HG03521 (cell line): ENCODE results near the gene ADAM29.
"Not testable (repeated sequence)": the region's sequence is repeated elsewhere in the genome, so short reads cannot be mapped to it uniquely, and the experiment has no call there.

Experiments
- ATAC-seq: cut with Tn5 transposase; IDR thresholded peaks from one replicate; pipeline ENCODE4 v1.9.1; 2021; ENCODE audit warnings: mild to moderate bottlenecking, moderate library complexity; ENCODE audit not compliant: unreplicated experiment

Gene ADAM29

DNA sequence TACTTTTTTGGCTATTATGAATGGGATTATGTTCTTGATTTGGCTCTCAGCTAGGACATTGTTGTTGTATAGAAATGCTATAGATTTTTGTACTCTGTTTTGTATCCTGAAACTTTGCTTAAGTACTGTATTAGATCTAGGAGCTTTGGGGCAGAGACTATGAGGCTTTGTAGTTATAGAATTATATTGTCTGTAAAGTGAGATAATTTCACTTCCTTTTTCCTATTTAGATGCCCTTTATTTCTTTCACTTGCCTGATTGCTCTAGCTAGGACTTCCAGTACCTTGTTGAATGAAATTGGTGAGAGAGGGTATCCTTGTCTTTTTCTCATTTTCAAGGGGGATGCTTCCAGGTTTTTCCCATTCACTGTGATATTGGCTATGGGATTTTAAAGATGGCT is 28.1 kb downstream of the ADAM29 start:
- no peak for ATAC-seq

DNA sequence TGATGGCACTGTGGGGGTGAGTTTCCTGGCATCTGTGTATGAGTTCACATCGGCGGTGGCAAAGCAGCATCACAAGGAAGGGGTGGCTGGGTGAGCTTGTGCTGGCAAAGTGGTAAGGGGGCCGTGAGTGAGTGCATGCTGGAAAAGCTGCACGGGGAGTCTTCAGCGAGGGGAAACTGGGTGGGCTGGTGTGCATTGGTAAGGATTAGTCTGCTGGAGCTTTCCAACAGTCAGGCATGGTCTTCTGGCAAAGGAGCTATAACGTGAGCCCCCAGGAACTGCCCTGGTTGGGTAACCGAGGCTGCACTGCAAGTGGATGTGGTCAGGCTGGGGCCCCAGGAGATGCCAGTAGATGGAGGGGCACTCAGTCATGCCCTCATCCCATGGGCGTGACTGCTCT is 30.7 kb downstream of the ADAM29 start:
- ATAC-seq = no peak

DNA sequence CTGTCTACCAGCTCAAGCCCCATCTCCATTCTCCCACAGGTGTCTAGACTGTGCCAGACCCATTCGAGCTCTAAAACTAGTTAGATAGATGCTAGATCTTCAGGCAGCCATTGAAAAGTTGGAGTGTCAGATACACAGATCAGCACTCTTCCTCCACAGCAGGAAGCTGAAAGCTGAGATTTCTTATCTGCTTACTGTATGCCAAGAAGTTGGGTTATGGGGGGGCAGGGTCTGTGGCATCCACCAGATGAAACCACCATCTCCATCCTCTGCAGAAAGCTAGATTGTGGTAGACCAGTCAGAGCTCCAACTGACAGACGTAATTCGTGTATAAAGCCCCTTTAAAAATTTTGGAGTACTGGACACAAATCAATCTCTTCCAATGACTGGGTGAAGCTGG is 54.8 kb downstream of the ADAM29 start:
- ATAC-seq = no peak

DNA sequence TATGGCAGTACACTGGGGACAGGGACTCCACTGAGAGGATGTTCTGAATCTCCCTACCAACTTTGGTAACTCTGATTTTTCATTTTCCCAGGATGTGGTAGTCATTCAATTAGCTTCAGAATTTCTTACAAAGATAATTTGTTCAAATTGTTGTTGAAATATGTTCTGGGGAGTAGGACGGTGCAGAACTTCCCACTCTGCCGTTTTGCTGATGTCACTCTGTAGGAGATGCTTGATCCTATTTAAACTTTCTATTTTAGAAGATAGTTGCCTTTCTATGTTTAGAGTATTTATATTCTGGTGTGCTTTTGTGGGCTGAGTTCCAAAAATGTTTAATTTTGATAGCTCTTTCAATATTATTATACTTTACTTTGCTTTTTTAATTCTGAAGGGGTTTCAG is 55.2 kb downstream of the ADAM29 start:
- ATAC-seq = no peak

DNA sequence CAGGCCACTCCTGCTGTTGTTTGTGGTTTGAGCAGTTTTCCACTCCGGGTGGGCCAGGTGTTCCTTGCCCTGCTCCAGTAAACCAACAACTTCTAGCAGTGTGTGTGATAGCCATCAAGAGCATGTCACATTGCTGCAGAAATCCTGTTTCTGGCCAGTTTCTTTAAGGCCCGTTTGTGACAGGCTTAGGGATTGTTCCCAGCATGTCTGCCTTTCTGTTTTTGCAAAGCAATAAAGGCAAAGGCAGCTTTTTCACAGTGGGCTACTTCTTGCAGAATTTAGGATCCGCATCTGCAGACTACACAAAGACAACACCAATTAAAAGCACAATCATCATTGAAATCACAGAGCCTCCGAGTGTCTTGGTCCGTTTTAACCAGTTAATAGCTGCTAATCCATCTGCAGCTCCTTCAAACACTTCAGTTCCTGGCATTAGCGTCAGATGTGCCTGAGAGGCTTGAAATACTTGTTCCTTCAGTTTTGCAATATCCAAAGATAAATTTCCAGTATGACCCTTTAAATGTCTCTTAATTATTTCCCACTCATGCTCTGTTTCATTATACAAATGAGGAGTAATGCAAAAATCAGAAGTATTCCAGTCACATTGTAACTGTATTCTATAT is 65.1 kb downstream of the ADAM29 start:
- ATAC-seq = no peak

DNA sequence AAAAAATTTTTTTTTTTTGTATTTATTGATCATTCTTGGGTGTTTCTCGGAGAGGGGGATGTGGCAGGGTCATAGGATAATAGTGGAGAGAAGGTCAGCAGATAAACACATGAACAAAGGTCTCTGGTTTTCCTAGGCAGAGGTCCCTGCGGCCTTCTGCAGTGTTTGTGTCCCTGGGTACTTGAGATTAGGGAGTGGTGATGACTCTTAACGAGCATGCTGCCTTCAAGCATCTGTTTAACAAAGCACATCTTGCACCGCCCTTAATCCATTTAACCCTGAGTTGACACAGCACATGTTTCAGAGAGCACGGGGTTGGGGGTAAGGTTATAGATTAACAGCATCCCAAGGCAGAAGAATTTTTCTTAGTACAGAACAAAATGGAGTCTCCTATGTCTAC is 65.7 kb downstream of the ADAM29 start:
- not testable (repeated sequence) for ATAC-seq

DNA sequence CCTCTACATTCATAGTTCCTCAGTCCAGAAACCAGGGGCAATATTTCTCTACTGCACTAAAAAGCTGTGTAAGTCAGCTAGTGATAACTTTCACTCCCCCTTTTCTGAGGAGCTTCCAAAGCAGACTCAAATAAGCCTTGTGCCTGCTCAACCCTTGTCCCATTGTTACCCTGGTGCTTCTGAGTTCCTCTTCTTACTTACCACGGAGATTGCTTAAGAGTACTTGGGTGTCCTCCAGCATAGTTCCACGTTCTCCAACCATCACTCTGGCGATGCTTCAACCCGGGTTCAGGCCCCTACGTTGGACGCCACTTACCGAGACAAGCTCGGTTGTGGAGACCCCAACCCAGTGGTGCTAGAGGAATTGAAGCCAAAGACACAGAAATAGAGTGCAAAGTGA is 71.6 kb downstream of the ADAM29 start:
- ATAC-seq = no peak

DNA sequence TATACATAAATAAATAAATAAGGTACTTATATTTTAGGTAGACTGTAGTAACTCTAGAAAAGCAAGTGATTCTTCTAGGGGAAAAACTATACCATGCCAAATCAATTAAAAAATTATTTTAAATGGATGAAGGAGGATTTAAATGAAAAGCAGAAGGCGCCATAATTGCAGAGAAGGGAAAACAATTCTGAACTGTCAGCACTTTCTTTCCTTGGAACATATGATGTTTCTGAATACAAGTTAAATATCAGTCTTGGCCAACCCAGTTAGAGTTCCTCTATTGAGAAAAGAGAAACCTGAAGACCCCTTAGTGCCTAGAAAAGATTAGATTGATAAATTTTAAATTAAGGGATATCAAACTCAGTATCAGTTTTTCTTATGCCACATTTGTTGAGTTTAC is 75.8 kb downstream of the ADAM29 start:
- ATAC-seq = no peak

DNA sequence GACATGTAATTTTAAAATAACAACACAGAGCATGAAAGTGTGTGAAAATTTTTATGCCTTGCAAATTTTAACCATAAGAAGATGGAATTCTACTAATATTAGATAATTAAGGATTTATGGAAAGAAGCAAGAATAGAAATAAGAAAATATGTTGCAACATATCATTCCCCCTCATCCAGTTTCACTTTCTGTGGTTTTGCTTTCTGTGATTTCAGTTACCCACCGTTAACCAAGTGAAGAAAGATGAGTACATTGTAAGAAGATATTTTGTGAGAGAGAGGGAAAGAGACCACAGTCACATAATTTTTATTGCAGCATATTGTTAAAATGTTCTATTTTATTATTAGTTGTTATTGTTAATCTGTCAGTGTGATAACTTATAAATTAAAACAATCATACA is 77.9 kb downstream of the ADAM29 start:
- no peak for ATAC-seq

DNA sequence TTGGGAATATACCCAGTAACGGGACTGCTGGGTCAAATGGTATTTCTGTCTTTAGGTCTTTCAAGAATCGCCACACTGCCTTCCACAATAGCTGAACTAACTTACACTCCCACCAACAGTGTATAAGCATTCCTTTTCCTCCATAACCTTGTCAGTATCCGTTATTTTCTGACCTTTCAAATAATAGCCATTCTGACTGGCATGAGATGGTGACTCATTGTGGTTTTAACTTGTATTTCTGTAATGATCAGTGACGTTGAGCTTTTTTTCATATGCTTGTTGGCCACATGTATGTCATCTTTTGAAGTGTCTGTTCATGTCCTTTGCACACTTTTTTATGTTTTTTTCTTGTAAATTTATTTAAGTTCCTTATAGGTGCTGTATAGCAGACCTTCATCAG is 81.2 kb downstream of the ADAM29 start:
- no peak for ATAC-seq

DNA sequence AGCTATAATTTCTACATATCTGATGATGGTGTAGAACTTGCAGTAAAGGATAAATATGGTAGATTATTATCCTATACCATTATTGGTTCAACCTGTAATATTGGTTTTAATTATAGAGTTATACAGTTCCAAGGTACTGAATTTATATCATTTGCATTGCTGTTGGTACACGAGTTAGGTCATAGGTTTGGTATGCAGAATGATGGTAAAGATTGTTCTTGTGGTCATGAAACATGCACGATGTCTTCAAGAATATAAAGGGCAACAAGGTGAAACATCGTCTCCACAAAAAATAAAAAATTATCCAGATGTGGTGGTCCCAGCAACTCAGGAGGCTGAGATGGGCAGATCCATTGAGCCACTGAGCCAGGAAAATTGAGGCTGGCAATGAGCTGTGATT is 99.6 kb downstream of the ADAM29 start:
- no peak for ATAC-seq

DNA sequence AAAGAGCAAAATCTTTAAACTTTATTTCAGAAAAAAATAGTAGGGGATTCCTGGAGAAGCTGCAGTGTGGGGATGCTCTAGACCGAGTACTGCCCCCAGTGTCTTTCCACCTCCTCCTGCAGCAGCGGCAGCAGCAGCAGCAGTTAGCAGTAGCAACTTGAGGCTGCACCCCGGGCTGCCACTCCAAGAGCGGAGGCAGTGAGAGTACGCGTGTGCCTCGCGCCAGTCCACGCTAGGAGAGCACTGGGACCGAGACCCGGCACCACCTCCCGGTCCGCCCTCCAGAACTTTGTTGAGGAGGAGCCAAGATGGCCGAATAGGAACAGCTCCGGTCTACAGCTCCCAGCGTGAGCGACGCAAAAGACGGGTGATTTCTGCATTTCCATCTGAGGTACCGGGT is 101.3 kb downstream of the ADAM29 start:
- not testable (repeated sequence) for ATAC-seq
